Cardiac muscle cell (in vitro differentiated cells and primary cell): ENCODE data around the gene STK10. TPM values are rescaled to one million over a fixed set of nuclear protein-coding genes. Genes with fewer than 3 reads are reported as not detected.
A peak's percentile ranks its signal among the peaks of the same experiment; 100 is the strongest.

ENCODE experiments used
- DNase-seq, 2 donors: peaks; one replicate each; pipeline versions ENCODE4 v3.0.0 to v3.0.0-alpha.2; 2010 to 2017; ENCODE audit warnings: low read depth in 1 of 2, low spot score in 1 of 2
- H3K27ac ChIP-seq: fragments of 200-600 bp; sonication (generic); 2 replicates; pipeline ENCODE4 v1.5.1; 2016
- H3K27me3 ChIP-seq: fragments of 200-600 bp; sonication (generic); 2 replicates; pipeline ENCODE4 v1.6.0; 2016; ENCODE audit warnings: control low read depth
- H3K36me3 ChIP-seq: fragments of 200-600 bp; sonication (generic); 2 replicates; pipeline ENCODE4 v1.5.1; 2016; ENCODE audit warnings: control low read depth
- H3K4me1 ChIP-seq: fragments of 200-600 bp; sonication (generic); 2 replicates; pipeline ENCODE4 v1.8.1; 2017; ENCODE audit warnings: low read depth, mild to moderate bottlenecking, mixed run types
- H3K4me3 ChIP-seq: fragments of 200-600 bp; sonication (generic); 2 replicates; pipeline ENCODE4 v1.5.1; 2016; ENCODE audit warnings: mild to moderate bottlenecking
- H3K9me3 ChIP-seq: fragments of 200-600 bp; sonication (generic); 2 replicates; pipeline ENCODE4 v1.5.1; 2017; ENCODE audit warnings: low read depth, mild to moderate bottlenecking, control low read depth
- CTCF ChIP-seq: IDR thresholded peaks from 2 replicates; pipeline ENCODE4 v1.5.1; 2012; ENCODE audit warnings: low read depth, mild to moderate bottlenecking, low read length
- polyA plus RNA-seq: library from polyadenylated mRNA; unstranded; fragments of >200 nt; fragmentation: Nextera tagmentation; extraction: Ambion mirVana; gene quantifications from 2 replicates; pipeline ENCODE4 v1.2.1, GENCODE V29; 2016
- total RNA-seq: library from RNA; depleted of rRNA; stranded (reverse); fragments of >200 nt; gene quantifications from 2 replicates; pipeline ENCODE4 v1.2.3, GENCODE V29; 2016

The STK10 gene
- total and polyA plus RNA-seq, 2 experiments from 2014 or later = 10.8 to 16.4 TPM

GRCh38 chr5:172187118-172188032 lies 649 bp downstream of the STK10 start:
- Histone ChIP-seq H3K4me3 (peak overlapping the region; percentile 56), H3K27me3 (no peaks in the 10 kb centered on the region), H3K9me3 (no peaks in the 10 kb centered on the region), H3K27ac (no peak overlapping the region), H3K36me3 (no peaks in the 10 kb centered on the region), H3K4me1 (no peaks in the 10 kb centered on the region)
- TF ChIP-seq CTCF = no peak
- DNase-seq = peak; percentile 35 to 71

- no peak for TF ChIP-seq CTCF
- no peak overlapping the region for H3K4me3 ChIP-seq
Observed at GRCh38 chr5:172186114-172186695, 1.8 kb downstream of the STK10 start.

GRCh38 chr5:172185096-172185461 lies 2.9 kb downstream of the STK10 start:
- Histone ChIP-seq H3K36me3 (no peaks in the 10 kb centered on the region), H3K4me1 (no peaks in the 10 kb centered on the region), H3K4me3 (no peak overlapping the region), H3K27me3 (no peaks in the 10 kb centered on the region), H3K9me3 (no peaks in the 10 kb centered on the region), H3K27ac (no peak overlapping the region)
- no peak for DNase-seq
- TF ChIP-seq CTCF = no peak

More at GRCh38 chr5:172186114-172186695, 1.8 kb downstream of the STK10 start:
- Histone ChIP-seq H3K27me3 (no peaks in the 10 kb centered on the region), H3K36me3 (no peaks in the 10 kb centered on the region), H3K9me3 (no peaks in the 10 kb centered on the region), H3K27ac (no peak overlapping the region), H3K4me1 (no peaks in the 10 kb centered on the region)
- DNase-seq = no peak

- TF ChIP-seq CTCF = no peak
- no peaks in the 10 kb centered on the region for H3K27me3 ChIP-seq
- DNase-seq = no peak
- no peak overlapping the region for H3K4me3 ChIP-seq
- peak overlapping the region; percentile 20 for H3K27ac ChIP-seq
- H3K4me1 ChIP-seq = peaks cover 6% of the 10 kb centered on the region
- H3K36me3 ChIP-seq = no peaks in the 10 kb centered on the region
- H3K9me3 ChIP-seq = no peaks in the 10 kb centered on the region
Observed at GRCh38 chr5:172183881-172184280, 4.1 kb downstream of the STK10 start.

- H3K9me3 ChIP-seq = no peaks in the 10 kb centered on the region
- TF ChIP-seq CTCF = no peak
Observed at GRCh38 chr5:172182291-172182690, 5.7 kb downstream of the STK10 start.

More at GRCh38 chr5:172182291-172182690, 5.7 kb downstream of the STK10 start:
- Histone ChIP-seq H3K4me1 (peaks cover 10% of the 10 kb centered on the region), H3K36me3 (no peaks in the 10 kb centered on the region), H3K27me3 (no peaks in the 10 kb centered on the region), H3K4me3 (no peak overlapping the region), H3K27ac (no peak overlapping the region)
- DNase-seq = no peak
